GM23338 (cell line): ENCODE results near the gene ARSB. TPM values are rescaled to one million over a fixed set of nuclear protein-coding genes. Genes with fewer than 3 reads are reported as not detected.
"Not testable (repeated sequence)": the region's sequence is repeated elsewhere in the genome, so short reads cannot be mapped to it uniquely, and the experiment has no call there.

Source experiments
- ATAC-seq: fragments of 200-7000 bp; cut with Tn5 transposase; 3 replicates; pipeline ENCODE4 v1.9.1; 2020
- DNase-seq: peaks from one replicate; pipeline ENCODE4 v3.0.0-alpha.2; 2015; ENCODE audit warnings: low spot score
- H2AFZ ChIP-seq: fragments of 200-600 bp; sonication (generic); 2 replicates; pipeline ENCODE4 v1.8.0; 2016; ENCODE audit warnings: antibody characterized with exemption, mild to moderate bottlenecking, moderate library complexity
- H3F3A ChIP-seq: fragments of 200-600 bp; sonication (generic); replicated peaks from 2 replicates; pipeline ENCODE4 v1.8.0; 2017; ENCODE audit warnings: antibody characterized with exemption, mixed run types, low read depth
- H3K27ac ChIP-seq: fragments of 200-600 bp; sonication (generic); 2 replicates; pipeline ENCODE4 v1.6.1; 2016; ENCODE audit warnings: low read depth
- H3K27me3 ChIP-seq: fragments of 200-600 bp; sonication (generic); 2 replicates; pipeline ENCODE4 v1.8.0; 2016; ENCODE audit warnings: mild to moderate bottlenecking, mixed run types, moderate library complexity; ENCODE audit not compliant: insufficient read depth
- H3K36me3 ChIP-seq: fragments of 200-600 bp; sonication (generic); 2 replicates; pipeline ENCODE4 v1.8.0; 2016; ENCODE audit warnings: mild to moderate bottlenecking; ENCODE audit not compliant: insufficient read depth
- H3K4me1 ChIP-seq: fragments of 200-600 bp; sonication (generic); 2 replicates; pipeline ENCODE4 v1.8.0; 2016; ENCODE audit warnings: mild to moderate bottlenecking, moderate library complexity; ENCODE audit not compliant: insufficient read depth
- H3K4me2 ChIP-seq: fragments of 200-600 bp; sonication (generic); 2 replicates; pipeline ENCODE4 v1.7.1; 2017; ENCODE audit warnings: mixed run types
- H3K4me3 ChIP-seq: fragments of 200-600 bp; sonication (generic); 2 replicates; pipeline ENCODE4 v1.6.1; 2016; ENCODE audit warnings: mixed run types
- H3K79me2 ChIP-seq: fragments of 200-600 bp; sonication (generic); replicated peaks from 2 replicates; pipeline ENCODE4 v1.8.0; 2017; ENCODE audit warnings: mild to moderate bottlenecking; ENCODE audit not compliant: insufficient read depth
- H3K9me2 ChIP-seq: fragments of 200-600 bp; sonication (generic); 2 replicates; pipeline ENCODE4 v1.8.0; 2017; ENCODE audit not compliant: insufficient read depth
- H4K20me1 ChIP-seq: fragments of 200-600 bp; sonication (generic); replicated peaks from 2 replicates; pipeline ENCODE4 v1.8.0; 2017; ENCODE audit warnings: mild to moderate bottlenecking; ENCODE audit not compliant: insufficient read depth
- H3K27ac Mint-ChIP-seq: 2 replicates; pipeline ENCODE4 v1.8.0; 2020; ENCODE audit warnings: inconsistent platforms, mild to moderate bottlenecking, moderate library complexity, mixed read lengths
- H3K27me3 Mint-ChIP-seq: 3 replicates; pipeline ENCODE4 v1.8.0; 2022; ENCODE audit warnings: low read depth, mild to moderate bottlenecking, moderate library complexity, mixed read lengths, inconsistent platforms; ENCODE audit not compliant: insufficient read depth, poor library complexity
- H3K36me3 Mint-ChIP-seq: 3 replicates; pipeline ENCODE4 v1.8.0; 2021; ENCODE audit warnings: low read depth, mild to moderate bottlenecking, inconsistent platforms, moderate library complexity, mixed read lengths
- H3K4me1 Mint-ChIP-seq: 3 replicates; pipeline ENCODE4 v1.8.0; 2020; ENCODE audit warnings: mild to moderate bottlenecking, inconsistent platforms, mixed read lengths
- H3K4me3 Mint-ChIP-seq: 3 replicates; pipeline ENCODE4 v1.8.0; 2021; ENCODE audit warnings: moderate library complexity, mild to moderate bottlenecking, inconsistent platforms, mixed read lengths
- H3K9me3 Mint-ChIP-seq: 3 replicates; pipeline ENCODE4 v1.8.0; 2020; ENCODE audit warnings: moderate library complexity, mild to moderate bottlenecking, inconsistent platforms, mixed read lengths
- CREB1 ChIP-seq: fragments of 250-450 bp; sonication (Bioruptor Pico); IDR thresholded peaks from 2 replicates; pipeline ENCODE4 v1.5.0; 2020; ENCODE audit warnings: low read depth, mild to moderate bottlenecking, moderate library complexity
- EZH2 ChIP-seq: fragments of 200-600 bp; sonication (generic); IDR thresholded peaks from one replicate; pipeline ENCODE4 v1.8.0; 2017; ENCODE audit warnings: antibody characterized with exemption, mild to moderate bottlenecking, low read depth; ENCODE audit not compliant: unreplicated experiment
- EZH2phosphoT487 ChIP-seq: fragments of 200-600 bp; sonication (generic); IDR thresholded peaks from one replicate; pipeline ENCODE4 v1.8.1; 2018; ENCODE audit warnings: antibody characterized with exemption; ENCODE audit not compliant: unreplicated experiment
- JUNB ChIP-seq: IDR thresholded peaks from one replicate; pipeline ENCODE4 v1.6.1; 2016; ENCODE audit warnings: antibody characterized with exemption; ENCODE audit not compliant: unreplicated experiment
- NANOG ChIP-seq: IDR thresholded peaks from 2 replicates; pipeline ENCODE4 v1.6.1; 2016; ENCODE audit warnings: antibody characterized with exemption, borderline replicate concordance
- POLR2AphosphoS5 ChIP-seq: IDR thresholded peaks from 2 replicates; pipeline ENCODE4 v1.6.1; 2016; ENCODE audit warnings: antibody characterized with exemption, low read depth
- STAT1 ChIP-seq: IDR thresholded peaks from one replicate; pipeline ENCODE4 v1.6.1; 2016; ENCODE audit warnings: antibody characterized with exemption; ENCODE audit not compliant: unreplicated experiment
- ZNF114 ChIP-seq: fragments of 250-450 bp; sonication (Bioruptor Pico); IDR thresholded peaks from 2 replicates; pipeline ENCODE4 v1.5.0; 2020; ENCODE audit warnings: mild to moderate bottlenecking, moderate library complexity
- ZNF331 ChIP-seq: fragments of 250-450 bp; sonication (Bioruptor Pico); IDR thresholded peaks from 2 replicates; pipeline ENCODE4 v1.5.0; 2020; ENCODE audit warnings: low read depth, mild to moderate bottlenecking, moderate library complexity
- polyA plus RNA-seq: library from polyadenylated mRNA; unstranded; fragments of >200 nt; fragmentation: Nextera tagmentation; extraction: Ambion mirVana; gene quantifications from 2 replicates; pipeline ENCODE4 v1.2.1, GENCODE V29; 2016
- total RNA-seq: library from RNA; depleted of rRNA; stranded (reverse); fragments of >200 nt; shearing (Covaris generic); gene quantifications from 2 replicates; pipeline ENCODE4 v1.2.3, GENCODE V29; 2014
- TF ChIP-seq, protein P1 (sequence below), 2 experiments: fragments of 200-600 bp in 1 of 2; sonication (generic) in 1 of 2; conservative IDR thresholded peaks; 2 replicates each; pipeline versions ENCODE4 v1.5.1 to v1.6.1; 2016 to 2017; ENCODE audit warnings: antibody characterized with exemption in 2 of 2, low read depth in 2 of 2, mild to moderate bottlenecking in 2 of 2, moderate library complexity in 1 of 2
- TF ChIP-seq, protein P2 (sequence below): IDR thresholded peaks from one replicate; pipeline ENCODE4 v1.6.1; 2018; ENCODE audit warnings: antibody characterized with exemption; ENCODE audit not compliant: unreplicated experiment

ARSB gene
- total and polyA plus RNA-seq, 2 experiments from 2014 or later: 7.4 to 24.6 TPM

DNA sequence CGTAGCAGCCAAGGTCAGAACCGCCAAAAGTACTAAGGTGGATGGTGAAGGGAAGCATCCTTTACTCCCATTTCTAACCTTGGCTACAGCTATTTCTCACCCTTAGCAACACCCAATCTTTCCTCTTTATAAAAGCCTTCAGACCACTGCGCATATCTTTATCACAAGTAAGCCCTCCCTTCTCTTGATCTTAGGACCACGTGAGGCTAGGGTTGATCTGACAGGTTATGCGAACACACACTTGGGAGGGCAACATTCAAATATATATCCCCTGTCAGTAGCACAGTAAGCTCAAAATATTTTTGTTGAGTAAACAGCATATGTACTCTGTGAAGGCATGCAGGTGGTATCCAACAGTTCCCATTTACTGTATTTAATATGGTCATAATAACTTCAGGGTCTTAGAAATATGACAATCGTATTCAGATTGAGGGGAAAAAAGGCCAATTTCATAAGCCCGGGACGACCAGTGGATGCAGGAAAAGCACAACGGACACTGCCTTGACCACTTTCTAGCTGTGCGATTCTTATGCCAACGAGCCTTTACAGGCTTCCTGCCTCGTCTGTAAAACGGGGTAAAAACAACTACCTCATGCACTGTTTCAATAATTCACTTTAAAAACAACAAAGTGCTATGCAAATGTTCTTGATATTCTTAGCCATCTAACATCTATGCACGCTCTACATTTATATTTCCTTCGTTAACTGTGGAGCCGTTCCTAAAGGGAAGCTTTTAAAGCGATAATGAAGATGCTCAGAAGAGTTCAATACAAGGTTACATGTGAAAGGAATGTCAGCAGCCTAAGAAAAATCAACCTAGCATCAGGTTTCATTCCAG, 1.3 kb downstream of the ARSB start:
- Histone ChIP-seq H3K4me2 (peak overlapping the region; percentile 86), H4K20me1 (no peaks in the 10 kb centered on the region), H3K27me3 (no peaks in the 10 kb centered on the region), H2AFZ (peak overlapping the region; percentile 61; the same call in 1 of the 2 replicates), H3F3A (0 out of 2 replicates have a peak, but pooled peaks cover 2% of the 10 kb centered on the region), H3K27ac (peak overlapping the region; percentile 83), H3K36me3 (no peaks in the 10 kb centered on the region), H3K79me2 (peaks cover 7% of the 10 kb centered on the region), H3K9me2 (no peaks in the 10 kb centered on the region), H3K4me3 (peak overlapping the region; percentile 69), H3K4me1 (peaks cover 23% of the 10 kb centered on the region)
- no peaks in the 10 kb centered on the region for H3K9me3 Mint-ChIP-seq
- peak overlapping the region; percentile 51 for H3K27ac Mint-ChIP-seq
- H3K4me3 Mint-ChIP-seq: peak overlapping the region; percentile 80
- peaks cover 21% of the 10 kb centered on the region for H3K4me1 Mint-ChIP-seq
- ATAC-seq (peak; percentile 41), DNase-seq (peak; percentile 58)
- H3K27me3 Mint-ChIP-seq: peaks cover 3% of the 10 kb centered on the region
- TF ChIP-seq ZNF114 (CRISPR knock-in tag): no peak
- TF ChIP-seq, protein P1, sequence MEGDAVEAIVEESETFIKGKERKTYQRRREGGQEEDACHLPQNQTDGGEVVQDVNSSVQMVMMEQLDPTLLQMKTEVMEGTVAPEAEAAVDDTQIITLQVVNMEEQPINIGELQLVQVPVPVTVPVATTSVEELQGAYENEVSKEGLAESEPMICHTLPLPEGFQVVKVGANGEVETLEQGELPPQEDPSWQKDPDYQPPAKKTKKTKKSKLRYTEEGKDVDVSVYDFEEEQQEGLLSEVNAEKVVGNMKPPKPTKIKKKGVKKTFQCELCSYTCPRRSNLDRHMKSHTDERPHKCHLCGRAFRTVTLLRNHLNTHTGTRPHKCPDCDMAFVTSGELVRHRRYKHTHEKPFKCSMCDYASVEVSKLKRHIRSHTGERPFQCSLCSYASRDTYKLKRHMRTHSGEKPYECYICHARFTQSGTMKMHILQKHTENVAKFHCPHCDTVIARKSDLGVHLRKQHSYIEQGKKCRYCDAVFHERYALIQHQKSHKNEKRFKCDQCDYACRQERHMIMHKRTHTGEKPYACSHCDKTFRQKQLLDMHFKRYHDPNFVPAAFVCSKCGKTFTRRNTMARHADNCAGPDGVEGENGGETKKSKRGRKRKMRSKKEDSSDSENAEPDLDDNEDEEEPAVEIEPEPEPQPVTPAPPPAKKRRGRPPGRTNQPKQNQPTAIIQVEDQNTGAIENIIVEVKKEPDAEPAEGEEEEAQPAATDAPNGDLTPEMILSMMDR (conservative IDR thresholded peaks at IDR 0.05; ENCODE audit: low read depth in 2 of 2): no peak
- no peak for TF ChIP-seq JUNB
- TF ChIP-seq STAT1: no peak
- TF ChIP-seq CREB1 (CRISPR knock-in tag): no peak
- TF ChIP-seq, protein P2, sequence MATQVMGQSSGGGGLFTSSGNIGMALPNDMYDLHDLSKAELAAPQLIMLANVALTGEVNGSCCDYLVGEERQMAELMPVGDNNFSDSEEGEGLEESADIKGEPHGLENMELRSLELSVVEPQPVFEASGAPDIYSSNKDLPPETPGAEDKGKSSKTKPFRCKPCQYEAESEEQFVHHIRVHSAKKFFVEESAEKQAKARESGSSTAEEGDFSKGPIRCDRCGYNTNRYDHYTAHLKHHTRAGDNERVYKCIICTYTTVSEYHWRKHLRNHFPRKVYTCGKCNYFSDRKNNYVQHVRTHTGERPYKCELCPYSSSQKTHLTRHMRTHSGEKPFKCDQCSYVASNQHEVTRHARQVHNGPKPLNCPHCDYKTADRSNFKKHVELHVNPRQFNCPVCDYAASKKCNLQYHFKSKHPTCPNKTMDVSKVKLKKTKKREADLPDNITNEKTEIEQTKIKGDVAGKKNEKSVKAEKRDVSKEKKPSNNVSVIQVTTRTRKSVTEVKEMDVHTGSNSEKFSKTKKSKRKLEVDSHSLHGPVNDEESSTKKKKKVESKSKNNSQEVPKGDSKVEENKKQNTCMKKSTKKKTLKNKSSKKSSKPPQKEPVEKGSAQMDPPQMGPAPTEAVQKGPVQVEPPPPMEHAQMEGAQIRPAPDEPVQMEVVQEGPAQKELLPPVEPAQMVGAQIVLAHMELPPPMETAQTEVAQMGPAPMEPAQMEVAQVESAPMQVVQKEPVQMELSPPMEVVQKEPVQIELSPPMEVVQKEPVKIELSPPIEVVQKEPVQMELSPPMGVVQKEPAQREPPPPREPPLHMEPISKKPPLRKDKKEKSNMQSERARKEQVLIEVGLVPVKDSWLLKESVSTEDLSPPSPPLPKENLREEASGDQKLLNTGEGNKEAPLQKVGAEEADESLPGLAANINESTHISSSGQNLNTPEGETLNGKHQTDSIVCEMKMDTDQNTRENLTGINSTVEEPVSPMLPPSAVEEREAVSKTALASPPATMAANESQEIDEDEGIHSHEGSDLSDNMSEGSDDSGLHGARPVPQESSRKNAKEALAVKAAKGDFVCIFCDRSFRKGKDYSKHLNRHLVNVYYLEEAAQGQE: no peak
- TF ChIP-seq EZH2: no peak
- TF ChIP-seq EZH2phosphoT487: no peak
- TF ChIP-seq NANOG: no peak
- no peak for TF ChIP-seq ZNF331
- no peak for TF ChIP-seq POLR2AphosphoS5
- H3K36me3 Mint-ChIP-seq: no peaks in the 10 kb centered on the region

DNA sequence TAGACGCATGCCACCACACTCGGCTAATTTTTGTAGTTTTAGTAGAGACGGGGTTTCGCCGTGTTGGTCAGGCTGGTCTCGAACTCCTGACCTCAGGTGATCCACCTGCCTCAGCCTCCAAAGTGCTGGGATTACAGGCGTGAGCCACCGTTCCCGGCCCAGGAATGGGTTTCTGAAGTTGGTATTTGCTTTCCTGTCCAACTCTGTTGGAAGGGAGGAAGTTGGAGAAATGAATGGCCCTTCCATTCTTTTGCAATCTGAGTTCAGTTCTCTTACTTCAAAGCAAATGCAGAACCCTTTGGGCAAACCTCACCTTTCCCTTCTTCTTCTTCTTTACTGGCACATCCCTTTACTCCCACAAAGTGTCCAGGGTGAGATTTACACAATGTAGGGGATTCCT, 1.9 kb downstream of the ARSB start:
- not testable (repeated sequence) for DNase-seq, H4K20me1 ChIP-seq, H3K9me2 ChIP-seq, H3K27ac Mint-ChIP-seq, H3K36me3 Mint-ChIP-seq, H3F3A ChIP-seq, H3K9me3 Mint-ChIP-seq, ATAC-seq, H3K27me3 ChIP-seq, H3K27ac ChIP-seq, H3K27me3 Mint-ChIP-seq, H3K36me3 ChIP-seq
- Histone ChIP-seq H3K79me2 (peaks cover 12% of the 10 kb centered on the region), H3K4me1 (peaks cover 23% of the 10 kb centered on the region), H2AFZ (peak overlapping the region; percentile 61; the same call in 1 of the 2 replicates), H3K4me3 (peak overlapping the region; percentile 69), H3K4me2 (peak overlapping the region; percentile 86)
- peak overlapping the region; percentile 80 for H3K4me3 Mint-ChIP-seq
- peaks cover 21% of the 10 kb centered on the region for H3K4me1 Mint-ChIP-seq
